Cardiac muscle cell (in vitro differentiated cells and primary cell): Measurements from ENCODE around the gene MINK1. TPM values are rescaled to one million over a fixed set of nuclear protein-coding genes. Genes with fewer than 3 reads are reported as not detected.
"Not testable (repeated sequence)": the region's sequence is repeated elsewhere in the genome, so short reads cannot be mapped to it uniquely, and the experiment has no call there.

Experiments
- DNase-seq, 2 donors: peaks; one replicate each; pipeline versions ENCODE4 v3.0.0 to v3.0.0-alpha.2; 2010 to 2017; ENCODE audit warnings: low read depth in 1 of 2, low spot score in 1 of 2
- H3K27ac ChIP-seq: fragments of 200-600 bp; sonication (generic); 2 replicates; pipeline ENCODE4 v1.5.1; 2016
- H3K27me3 ChIP-seq: fragments of 200-600 bp; sonication (generic); 2 replicates; pipeline ENCODE4 v1.6.0; 2016; ENCODE audit warnings: control low read depth
- H3K36me3 ChIP-seq: fragments of 200-600 bp; sonication (generic); 2 replicates; pipeline ENCODE4 v1.5.1; 2016; ENCODE audit warnings: control low read depth
- H3K4me1 ChIP-seq: fragments of 200-600 bp; sonication (generic); 2 replicates; pipeline ENCODE4 v1.8.1; 2017; ENCODE audit warnings: low read depth, mild to moderate bottlenecking, mixed run types
- H3K4me3 ChIP-seq: fragments of 200-600 bp; sonication (generic); 2 replicates; pipeline ENCODE4 v1.5.1; 2016; ENCODE audit warnings: mild to moderate bottlenecking
- H3K9me3 ChIP-seq: fragments of 200-600 bp; sonication (generic); 2 replicates; pipeline ENCODE4 v1.5.1; 2017; ENCODE audit warnings: low read depth, mild to moderate bottlenecking, control low read depth
- polyA plus RNA-seq: library from polyadenylated mRNA; unstranded; fragments of >200 nt; fragmentation: Nextera tagmentation; extraction: Ambion mirVana; gene quantifications from 2 replicates; pipeline ENCODE4 v1.2.1, GENCODE V29; 2016
- total RNA-seq: library from RNA; depleted of rRNA; stranded (reverse); fragments of >200 nt; gene quantifications from 2 replicates; pipeline ENCODE4 v1.2.3, GENCODE V29; 2016
- TF ChIP-seq, protein P1 (sequence below): IDR thresholded peaks from 2 replicates; pipeline ENCODE4 v1.5.1; 2012; ENCODE audit warnings: low read depth, mild to moderate bottlenecking, low read length

Gene MINK1
- total and polyA plus RNA-seq, 2 experiments from 2014 or later: 27.1 to 47.7 TPM

DNA sequence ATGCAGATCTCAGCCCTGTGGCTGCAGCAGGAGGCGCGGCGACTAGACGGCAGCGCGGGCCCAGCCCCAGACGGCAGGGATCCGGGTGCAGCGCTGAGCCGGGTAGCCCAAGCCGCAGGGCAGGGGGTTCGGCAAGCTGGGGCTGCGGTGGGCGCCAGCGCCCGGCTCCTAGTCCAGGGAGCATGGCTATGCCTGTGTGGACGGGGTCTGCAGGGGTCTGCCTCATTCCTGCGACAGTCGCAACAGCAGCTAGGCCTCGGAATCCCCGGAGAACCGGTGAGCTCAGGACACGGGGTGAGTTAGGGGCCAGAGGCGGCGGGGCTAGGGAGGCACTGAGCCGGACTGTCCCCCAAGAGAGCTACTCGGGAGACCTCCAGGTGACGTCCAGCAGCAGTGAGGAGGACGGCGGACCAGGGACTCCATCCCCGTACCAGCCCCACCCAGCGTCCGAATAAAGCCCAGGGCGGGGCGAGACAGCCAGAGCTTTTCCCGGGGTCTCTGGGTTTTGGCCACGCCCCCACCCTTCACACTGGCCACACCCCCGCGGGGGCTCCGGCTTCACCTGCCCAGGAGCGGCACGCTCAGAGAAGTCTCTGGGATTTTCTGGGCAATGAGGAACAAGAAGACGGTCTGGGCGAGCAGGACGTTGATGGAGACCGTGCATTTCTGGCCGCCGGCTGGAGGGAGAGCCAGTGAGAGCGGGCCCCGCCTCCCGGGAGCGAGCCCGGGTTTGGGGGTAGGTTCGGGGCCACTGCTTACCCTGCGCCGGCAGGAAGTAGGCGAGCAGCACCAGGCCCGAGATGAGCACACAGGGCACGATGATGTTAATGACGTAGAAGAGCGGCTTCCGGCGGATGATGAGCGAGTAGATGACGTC, 67.3 kb downstream of the MINK1 start:
- peaks cover 5% of the 10 kb centered on the region for H3K4me1 ChIP-seq
- H3K27ac ChIP-seq: no peak overlapping the region
- TF ChIP-seq, protein P1, sequence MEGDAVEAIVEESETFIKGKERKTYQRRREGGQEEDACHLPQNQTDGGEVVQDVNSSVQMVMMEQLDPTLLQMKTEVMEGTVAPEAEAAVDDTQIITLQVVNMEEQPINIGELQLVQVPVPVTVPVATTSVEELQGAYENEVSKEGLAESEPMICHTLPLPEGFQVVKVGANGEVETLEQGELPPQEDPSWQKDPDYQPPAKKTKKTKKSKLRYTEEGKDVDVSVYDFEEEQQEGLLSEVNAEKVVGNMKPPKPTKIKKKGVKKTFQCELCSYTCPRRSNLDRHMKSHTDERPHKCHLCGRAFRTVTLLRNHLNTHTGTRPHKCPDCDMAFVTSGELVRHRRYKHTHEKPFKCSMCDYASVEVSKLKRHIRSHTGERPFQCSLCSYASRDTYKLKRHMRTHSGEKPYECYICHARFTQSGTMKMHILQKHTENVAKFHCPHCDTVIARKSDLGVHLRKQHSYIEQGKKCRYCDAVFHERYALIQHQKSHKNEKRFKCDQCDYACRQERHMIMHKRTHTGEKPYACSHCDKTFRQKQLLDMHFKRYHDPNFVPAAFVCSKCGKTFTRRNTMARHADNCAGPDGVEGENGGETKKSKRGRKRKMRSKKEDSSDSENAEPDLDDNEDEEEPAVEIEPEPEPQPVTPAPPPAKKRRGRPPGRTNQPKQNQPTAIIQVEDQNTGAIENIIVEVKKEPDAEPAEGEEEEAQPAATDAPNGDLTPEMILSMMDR: no peak
- H3K4me3 ChIP-seq: no peak overlapping the region
- H3K9me3 ChIP-seq: no peaks in the 10 kb centered on the region
- no peaks in the 10 kb centered on the region for H3K27me3 ChIP-seq
- no peaks in the 10 kb centered on the region for H3K36me3 ChIP-seq
- DNase-seq: no peak

DNA sequence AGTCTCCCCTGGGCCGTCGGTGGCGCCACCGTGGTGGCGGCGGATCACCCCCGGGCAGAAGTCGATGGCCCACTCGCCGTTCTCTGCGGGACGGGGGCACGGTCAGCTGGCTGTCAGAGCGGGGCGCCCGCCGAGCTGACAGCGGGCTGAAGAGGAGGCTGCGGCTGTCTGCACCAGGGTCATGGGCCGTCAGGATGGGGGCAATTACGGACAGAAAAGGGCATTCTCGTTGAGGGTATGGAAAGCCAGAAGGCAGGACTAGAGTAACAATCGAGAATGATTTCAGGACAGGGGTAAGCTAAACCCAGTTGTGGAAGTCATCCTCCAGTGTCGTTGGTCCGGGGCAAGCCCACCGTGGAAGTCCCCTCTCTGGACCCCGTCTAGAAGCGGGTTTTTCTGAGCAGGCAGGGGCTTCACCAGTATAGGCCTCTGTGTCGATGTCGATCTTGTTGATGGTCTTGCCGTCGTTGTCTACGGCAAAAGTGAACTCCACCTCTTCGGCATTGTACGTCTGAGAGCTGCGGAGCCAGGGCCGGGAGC, 68.0 kb downstream of the MINK1 start:
- no peak overlapping the region for H3K27ac ChIP-seq
- no peaks in the 10 kb centered on the region for H3K36me3 ChIP-seq
- no peaks in the 10 kb centered on the region for H3K9me3 ChIP-seq
- H3K27me3 ChIP-seq: no peaks in the 10 kb centered on the region
- no peak overlapping the region for H3K4me3 ChIP-seq
- TF ChIP-seq, protein P1: no peak
- DNase-seq: no peak
- peaks cover 5% of the 10 kb centered on the region for H3K4me1 ChIP-seq

DNA sequence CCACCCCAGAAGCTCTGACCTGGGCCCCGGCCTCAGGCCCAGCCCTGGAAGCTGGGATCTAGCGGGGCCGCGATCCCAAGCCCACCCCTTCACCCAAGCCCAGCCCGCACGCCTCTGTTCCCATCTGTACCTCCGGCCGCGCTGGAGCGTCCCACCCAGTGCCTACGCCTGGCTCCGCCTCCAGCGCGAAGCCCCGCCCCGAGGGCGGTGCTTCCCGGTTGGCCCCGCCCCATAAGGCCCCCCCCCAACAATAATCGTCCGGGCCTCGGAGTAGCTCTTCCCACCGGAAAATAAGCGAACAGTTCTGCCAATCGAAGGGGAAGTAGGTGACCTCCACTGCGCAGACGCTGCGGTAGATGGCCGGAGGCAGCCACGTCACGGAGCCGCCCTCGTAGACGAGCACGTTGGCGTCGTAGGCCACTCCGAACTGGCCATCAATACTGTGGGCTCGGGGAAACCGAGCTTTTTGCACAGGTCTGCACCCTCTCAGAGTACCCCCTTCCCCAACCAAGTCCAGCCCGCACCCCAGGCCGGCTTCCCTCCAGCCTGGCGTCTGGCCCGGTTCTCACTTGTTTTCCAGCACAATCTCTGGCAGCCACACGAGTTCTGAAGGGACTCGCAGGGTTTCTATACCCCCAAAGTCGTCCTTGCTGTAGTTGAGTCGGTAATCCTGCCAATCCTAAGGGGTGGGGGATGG, 68.7 kb downstream of the MINK1 start:
- Histone ChIP-seq H3K9me3 (no peaks in the 10 kb centered on the region), H3K4me3 (no peak overlapping the region), H3K27ac (no peak overlapping the region), H3K4me1 (peaks cover 5% of the 10 kb centered on the region), H3K36me3 (no peaks in the 10 kb centered on the region), H3K27me3 (no peaks in the 10 kb centered on the region)
- no peak for DNase-seq
- TF ChIP-seq, protein P1: no peak

DNA sequence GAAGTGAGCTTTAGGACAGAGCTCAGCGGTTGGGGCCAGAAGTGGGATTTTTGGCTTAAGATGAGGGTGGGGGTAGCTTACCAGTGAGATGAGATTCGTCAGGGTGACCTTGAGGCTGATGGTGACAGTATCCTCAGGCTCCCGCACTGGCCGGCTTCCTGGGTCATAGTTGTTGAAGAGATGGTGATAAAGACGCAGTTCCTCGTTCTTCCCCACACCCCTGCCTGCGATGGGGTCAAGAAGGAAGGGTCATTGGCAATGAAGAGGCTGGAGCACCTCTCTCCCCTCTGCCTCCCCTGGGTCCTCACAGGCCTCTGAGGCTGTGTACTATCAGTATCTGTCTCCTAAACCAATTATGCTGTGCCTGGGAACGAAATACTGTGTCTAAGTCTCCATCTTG, 69.4 kb downstream of the MINK1 start:
- DNase-seq: no peak
- Histone ChIP-seq H3K4me3 (no peak overlapping the region), H3K9me3 (no peaks in the 10 kb centered on the region), H3K36me3 (no peaks in the 10 kb centered on the region), H3K27ac (no peak overlapping the region), H3K27me3 (no peaks in the 10 kb centered on the region), H3K4me1 (peaks cover 5% of the 10 kb centered on the region)
- TF ChIP-seq, protein P1: no peak

DNA sequence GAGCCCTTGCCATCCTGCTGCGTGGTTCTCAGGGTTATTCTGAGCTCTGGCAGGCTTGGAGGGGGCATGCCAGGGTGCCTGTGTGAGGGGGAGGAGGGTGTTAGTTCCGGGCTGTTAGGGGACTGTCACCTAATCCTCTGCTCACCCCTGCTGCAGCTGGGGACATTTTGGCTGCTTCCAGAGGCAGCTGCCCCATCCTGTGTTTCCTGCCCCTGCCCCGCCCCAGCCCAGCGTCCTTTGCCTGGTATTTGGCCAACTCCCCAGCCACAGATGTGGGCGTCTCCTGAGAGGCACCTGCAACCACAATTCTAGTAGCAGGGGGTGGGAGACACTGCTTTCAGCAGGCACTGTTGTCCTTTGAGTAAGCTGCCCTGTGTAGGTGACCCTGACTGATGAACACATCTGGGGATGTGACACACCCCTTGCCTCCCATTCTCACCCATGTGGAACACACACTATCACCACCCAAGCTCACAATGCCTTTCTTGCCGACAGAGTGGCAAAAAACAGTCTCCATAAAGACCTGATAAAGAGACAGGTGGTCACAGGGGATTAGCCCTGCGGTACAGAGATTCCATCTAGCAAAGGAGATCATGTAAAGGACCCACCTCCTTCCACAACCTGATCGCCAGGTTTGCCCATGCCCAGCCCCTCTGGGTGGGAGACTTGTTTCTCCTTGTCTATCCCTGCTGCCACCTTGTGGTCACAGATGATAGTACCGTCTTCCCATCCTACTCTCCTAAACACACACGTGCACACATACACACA, 70.1 kb downstream of the MINK1 start, which contains the start of gene CHRNE:
Gene CHRNE, minus strand, starts transcription at position 48 of the 768 bp plus-strand sequence. Its CDS starts 35 bp downstream, at position 13.
- Histone ChIP-seq H3K9me3 (no peaks in the 10 kb centered on the region), H3K27me3 (no peaks in the 10 kb centered on the region), H3K4me3 (no peak within 1 kb of the TSS), H3K36me3 (no peaks in the 10 kb centered on the region), H3K4me1 (peaks cover 5% of the 10 kb centered on the region), H3K27ac (no peak within 1 kb of the TSS)
- DNase-seq: peak; percentile 81 to 84
- TF ChIP-seq, protein P1: peak; percentile 72

DNA sequence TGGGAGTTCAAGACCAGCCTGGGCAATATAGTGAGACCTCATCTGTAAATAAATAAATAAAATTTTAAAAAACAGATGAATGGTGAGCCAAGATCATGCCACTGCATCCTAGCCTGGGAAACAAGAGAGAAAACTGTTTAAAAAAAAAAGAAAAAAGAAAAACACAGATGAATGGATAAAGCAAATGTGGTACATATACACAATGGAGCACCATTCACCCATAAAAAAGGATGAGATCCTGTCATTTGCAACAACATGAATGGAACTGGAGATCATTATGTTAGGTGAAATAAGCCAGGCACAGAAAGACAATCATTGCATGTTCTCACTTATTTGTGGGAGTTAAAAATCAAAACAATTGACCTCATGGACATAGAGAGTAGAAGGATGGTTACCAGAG, 73.5 kb downstream of the MINK1 start:
- not testable (repeated sequence) for H3K4me1 ChIP-seq, H3K36me3 ChIP-seq, H3K9me3 ChIP-seq, H3K27me3 ChIP-seq, DNase-seq, H3K4me3 ChIP-seq, H3K27ac ChIP-seq
